ENCODE results near the gene KCNH2.
"Not testable (repeated sequence)": the region's sequence is repeated elsewhere in the genome, so short reads cannot be mapped to it uniquely, and the experiment has no call there.

Gene KCNH2

GRCh38 chr7:151011616-151012015, 33.5 kb upstream of the KCNH2 start:
- FAIRE-seq; DNase-seq (ENCODE audit: low spot score): not testable (repeated sequence)

DNA sequence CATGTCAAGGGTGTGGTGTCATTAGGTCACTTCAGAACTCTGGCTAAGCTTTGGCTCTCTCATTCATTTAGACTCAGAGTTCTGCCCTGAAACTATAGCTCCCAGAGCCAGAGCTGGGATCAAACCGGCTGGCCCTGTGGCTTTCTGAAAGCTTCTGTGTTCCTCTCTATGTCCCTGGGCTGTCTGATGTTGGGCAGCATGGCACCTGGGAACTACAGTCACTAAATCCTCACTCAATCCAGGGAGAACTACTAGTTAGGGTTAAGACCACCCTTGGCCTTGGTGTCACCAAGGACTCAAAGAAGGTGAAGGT, 32.9 kb upstream of the KCNH2 start:
- FAIRE-seq: no peak
- DNase-seq (ENCODE audit: low spot score): no peak

GRCh38 chr7:151010307-151011096, 32.4 kb upstream of the KCNH2 start:
- FAIRE-seq (no peak), DNase-seq (ENCODE audit: low spot score) (no peak)

GRCh38 chr7:151010037-151010306, 31.9 kb upstream of the KCNH2 start:
- FAIRE-seq: no peak
- DNase-seq (ENCODE audit: low spot score): no peak

DNA sequence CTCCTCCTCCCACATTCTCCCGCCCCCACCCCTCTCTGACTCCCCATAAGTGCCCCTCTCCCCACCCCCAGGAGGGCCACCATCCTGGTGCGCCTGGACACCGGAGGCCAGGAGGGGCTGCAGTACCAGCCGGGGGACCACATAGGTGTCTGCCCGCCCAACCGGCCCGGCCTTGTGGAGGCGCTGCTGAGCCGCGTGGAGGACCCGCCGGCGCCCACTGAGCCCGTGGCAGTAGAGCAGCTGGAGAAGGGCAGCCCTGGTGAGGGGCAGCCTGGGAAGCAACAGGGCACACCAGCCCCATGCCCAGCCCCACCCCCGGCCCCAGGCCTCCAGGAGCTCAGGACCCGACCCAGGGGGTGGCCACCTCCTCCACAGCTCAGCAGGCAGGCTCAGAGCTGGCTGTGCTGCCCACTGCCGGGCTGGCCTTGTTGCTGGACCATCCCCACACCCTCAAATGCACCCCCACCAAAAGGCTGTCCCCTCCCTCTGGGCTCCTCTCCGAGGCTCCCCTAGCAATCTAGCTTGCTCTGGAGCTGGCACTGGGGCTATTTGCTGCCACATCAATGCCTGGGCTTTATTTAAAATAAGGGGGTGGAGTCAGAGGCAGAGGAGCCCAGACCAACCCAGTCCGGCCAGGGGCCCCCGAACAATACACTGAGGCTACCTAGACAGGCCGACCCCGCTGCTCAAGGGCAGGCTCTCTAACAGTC, 31.4 kb upstream of the KCNH2 start:
- DNase-seq (ENCODE audit: low spot score) (no peak), FAIRE-seq (no peak)

DNA sequence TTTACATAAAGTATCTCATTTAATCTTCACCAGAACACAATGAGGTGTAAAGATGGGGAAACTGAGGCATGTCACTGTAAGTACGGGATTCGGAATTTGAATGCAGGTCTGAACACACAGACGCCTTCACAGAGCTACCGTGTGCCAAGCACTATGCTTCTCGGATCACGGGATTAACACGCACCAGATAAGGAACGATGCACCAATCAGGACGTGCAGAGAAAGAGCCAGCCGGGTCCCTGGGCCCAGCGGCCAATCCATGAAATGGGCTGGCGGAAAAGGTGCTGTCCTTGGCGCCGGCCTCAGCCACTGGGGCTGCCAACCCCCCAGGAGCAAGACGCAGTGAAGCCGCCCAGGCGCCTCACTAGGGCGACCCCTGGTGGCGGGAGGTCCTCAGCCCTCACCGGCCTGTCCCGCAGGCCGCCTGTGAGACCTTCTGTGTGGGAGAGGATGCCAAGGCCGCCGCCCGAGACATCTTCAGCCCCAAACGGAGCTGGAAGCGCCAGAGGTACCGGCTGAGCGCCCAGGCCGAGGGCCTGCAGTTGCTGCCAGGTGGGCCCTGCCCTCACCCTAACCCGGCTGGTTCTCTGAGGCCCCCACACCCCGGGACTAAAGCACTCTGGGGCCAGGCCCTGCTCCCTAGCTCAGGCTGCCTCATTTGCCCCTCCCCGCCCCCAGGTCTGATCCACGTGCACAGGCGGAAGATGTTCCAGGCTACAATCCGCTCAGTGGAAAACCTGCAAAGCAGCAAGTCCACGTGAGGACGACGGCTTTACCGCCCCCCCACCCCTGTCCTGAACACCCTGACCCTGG, 30.6 kb upstream of the KCNH2 start:
- no peak for DNase-seq (ENCODE audit: low spot score)
- no peak for FAIRE-seq

DNA sequence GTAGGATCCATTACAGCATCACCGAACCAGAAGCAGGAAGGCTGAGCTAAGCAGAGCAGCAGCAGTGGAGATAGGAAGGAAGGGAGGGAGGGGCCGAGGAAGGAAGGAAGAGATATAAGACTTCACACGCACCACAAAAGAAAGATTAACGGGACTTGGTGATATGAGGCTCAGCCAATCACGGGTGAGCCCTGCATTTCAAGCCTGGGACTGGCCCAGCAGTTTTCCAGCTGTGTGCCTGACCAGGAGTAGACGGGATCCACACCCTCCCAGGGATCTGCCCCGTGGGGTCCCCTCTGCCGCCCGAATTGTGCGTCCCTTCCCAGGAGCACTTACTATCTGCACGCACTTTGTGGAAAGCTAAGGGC, 30.0 kb upstream of the KCNH2 start:
- no peak for FAIRE-seq
- DNase-seq (ENCODE audit: low spot score): no peak

DNA sequence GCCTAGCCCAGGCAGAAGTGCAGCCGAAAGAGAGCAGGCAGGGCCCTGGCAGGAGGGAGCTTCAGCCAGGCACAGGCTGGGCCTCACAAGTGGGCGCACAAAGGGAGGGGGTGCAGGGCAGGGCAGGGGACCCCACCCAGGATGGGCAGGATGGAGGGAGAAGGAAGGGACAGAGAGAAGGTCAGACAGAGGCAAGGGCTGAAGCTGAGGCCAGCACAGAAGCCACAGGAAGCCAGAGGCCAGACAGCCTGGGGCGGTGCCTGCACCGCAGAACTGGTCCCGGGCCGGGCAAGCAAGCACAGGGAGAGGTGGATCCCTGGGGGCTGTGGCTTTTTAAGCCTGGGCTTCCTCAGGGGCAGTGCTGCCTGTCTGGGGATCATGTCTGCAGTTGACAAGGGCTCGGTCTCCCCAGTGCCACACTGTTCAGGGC, 29.4 kb upstream of the KCNH2 start:
- FAIRE-seq (no peak), DNase-seq (ENCODE audit: low spot score) (no peak)

DNA sequence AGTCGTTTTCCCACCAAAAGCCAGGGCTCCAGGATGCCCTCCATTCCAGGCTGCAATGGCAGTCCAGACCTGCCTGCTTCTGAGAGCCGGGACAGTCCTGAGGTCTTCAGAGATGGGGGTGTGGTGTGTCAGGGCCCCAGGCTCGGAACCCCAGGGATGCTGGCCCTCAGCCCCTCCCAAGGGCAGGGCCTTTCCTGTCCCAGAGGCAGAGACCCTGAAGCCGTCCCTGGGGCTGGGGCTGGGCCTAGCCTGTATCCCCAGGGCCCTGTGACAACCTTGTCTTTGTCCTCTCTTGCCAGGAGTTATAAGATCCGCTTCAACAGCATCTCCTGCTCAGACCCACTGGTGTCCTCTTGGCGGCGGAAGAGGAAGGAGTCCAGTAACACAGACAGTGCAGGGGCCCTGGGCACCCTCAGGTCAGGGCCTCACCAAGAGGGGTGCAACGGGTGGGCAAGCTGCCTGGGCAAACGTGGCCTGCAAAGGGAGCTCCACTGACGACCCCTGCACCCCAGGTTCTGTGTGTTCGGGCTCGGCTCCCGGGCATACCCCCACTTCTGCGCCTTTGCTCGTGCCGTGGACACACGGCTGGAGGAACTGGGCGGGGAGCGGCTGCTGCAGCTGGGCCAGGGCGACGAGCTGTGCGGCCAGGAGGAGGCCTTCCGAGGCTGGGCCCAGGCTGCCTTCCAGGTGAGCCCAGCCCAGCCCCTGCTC, 28.6 kb upstream of the KCNH2 start:
- no peak for DNase-seq (ENCODE audit: low spot score)

GRCh38 chr7:151005566-151005965, 27.4 kb upstream of the KCNH2 start:
- DNase-seq (ENCODE audit: low spot score): no peak
- FAIRE-seq: no peak

More for the DNA sequence above, 28.6 kb upstream of the KCNH2 start:
- no peak for FAIRE-seq

DNA sequence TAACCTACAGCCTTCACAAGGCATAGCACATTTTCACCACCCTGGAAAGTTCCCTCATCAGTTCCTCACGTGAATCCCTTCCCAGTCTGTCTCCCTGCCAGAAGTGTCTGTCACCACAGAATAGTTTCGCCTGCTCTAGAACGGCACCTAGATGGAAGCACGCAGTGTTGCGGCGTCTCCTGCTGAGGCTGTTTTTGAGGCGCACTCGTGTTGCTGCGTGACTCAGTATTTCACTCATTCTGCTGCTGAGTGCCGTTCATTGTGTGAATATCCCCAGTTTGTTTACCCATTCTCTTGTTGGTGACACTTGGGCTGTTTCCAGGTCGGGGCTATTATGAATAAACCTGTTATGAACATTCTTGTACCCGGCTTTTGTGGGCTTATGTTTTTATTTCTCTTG, 25.5 kb upstream of the KCNH2 start:
- FAIRE-seq: no peak
- DNase-seq (ENCODE audit: low spot score): no peak

DNA sequence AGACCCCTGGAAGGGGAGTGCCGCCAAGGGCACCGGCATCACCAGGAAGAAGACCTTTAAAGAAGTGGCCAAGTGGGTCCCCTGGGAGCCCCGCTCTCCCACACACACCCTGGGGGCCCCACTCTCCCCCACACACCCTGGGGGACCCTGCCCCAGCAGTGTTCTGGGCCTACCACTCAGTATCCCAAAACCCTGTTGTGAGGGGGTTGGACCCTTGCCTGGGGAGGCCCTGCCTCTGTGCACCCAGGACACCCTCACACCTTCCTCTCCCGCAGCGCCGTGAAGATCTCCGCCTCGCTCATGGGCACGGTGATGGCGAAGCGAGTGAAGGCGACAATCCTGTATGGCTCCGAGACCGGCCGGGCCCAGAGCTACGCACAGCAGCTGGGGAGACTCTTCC, 23.4 kb upstream of the KCNH2 start:
- DNase-seq (ENCODE audit: low spot score) (no peak), FAIRE-seq (no peak)

GRCh38 chr7:151000897-151001495, 22.9 kb upstream of the KCNH2 start:
- no peak for DNase-seq (ENCODE audit: low spot score)
- no peak for FAIRE-seq

GRCh38 chr7:150999497-151000230, 21.5 kb upstream of the KCNH2 start:
- FAIRE-seq: no peak

DNA sequence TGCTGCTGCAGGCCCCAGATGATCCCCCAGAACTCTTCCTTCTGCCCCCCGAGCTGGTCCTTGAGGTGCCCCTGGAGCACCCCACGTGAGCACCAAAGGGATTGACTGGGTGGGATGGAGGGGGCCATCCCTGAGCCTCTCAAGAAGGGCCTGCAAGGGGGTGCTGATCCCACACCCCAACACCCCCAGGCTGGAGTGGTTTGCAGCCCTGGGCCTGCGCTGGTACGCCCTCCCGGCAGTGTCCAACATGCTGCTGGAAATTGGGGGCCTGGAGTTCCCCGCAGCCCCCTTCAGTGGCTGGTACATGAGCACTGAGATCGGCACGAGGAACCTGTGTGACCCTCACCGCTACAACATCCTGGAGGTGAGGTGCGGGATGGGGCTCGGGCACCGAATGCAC, 20.9 kb upstream of the KCNH2 start:
- FAIRE-seq: no peak
- no peak for DNase-seq (ENCODE audit: low spot score)

More at GRCh38 chr7:150999497-151000230, 21.5 kb upstream of the KCNH2 start:
- no peak for DNase-seq (ENCODE audit: low spot score)

- FAIRE-seq (no peak), DNase-seq (ENCODE audit: low spot score) (no peak)
Measured at GRCh38 chr7:150998341-150998740, 20.2 kb upstream of the KCNH2 start.

- no peak for FAIRE-seq
Measured at GRCh38 chr7:150997817-150998216, 19.7 kb upstream of the KCNH2 start.

DNA sequence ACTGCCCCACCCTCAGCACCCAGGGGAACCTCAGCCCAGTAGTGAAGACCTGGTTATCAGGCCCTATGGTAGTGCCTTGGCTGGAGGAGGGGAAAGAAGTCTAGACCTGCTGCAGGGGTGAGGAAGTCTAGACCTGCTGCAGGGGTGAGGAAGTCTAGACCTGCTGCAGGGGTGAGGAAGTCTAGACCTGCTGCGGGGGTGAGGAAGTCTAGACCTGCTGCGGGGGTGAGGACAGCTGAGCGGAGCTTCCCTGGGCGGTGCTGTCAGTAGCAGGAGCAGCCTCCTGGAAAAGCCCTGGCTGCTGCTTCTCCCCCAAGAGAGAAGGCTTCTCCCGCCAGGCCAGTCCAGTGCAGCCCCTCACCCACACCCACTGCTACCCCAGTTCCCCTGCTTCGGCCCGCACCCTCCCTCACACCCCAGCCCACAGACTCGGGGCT, 19.0 kb upstream of the KCNH2 start:
- DNase-seq (ENCODE audit: low spot score): no peak
- no peak for FAIRE-seq

More at GRCh38 chr7:150997817-150998216, 19.7 kb upstream of the KCNH2 start:
- DNase-seq (ENCODE audit: low spot score): no peak

- DNase-seq (ENCODE audit: low spot score): no peak
Measured at GRCh38 chr7:150996376-150997074, 18.4 kb upstream of the KCNH2 start.

More at GRCh38 chr7:150996376-150997074, 18.4 kb upstream of the KCNH2 start:
- no peak for FAIRE-seq
